Left lung (tissue), 10 donors: ENCODE data around the gene CHD2. TPM values are rescaled to one million over a fixed set of nuclear protein-coding genes. Genes with fewer than 3 reads are reported as not detected.

ENCODE experiments used
- ATAC-seq: fragments of 200-7000 bp; cut with Tn5 transposase; one replicate; pipeline ENCODE4 v1.9.1; 2020; ENCODE audit warnings: moderate library complexity
- DNase-seq, 4 donors: peaks; one replicate each; pipeline ENCODE4 v3.0.0-alpha.2; 2013 to 2020
- H3K27ac ChIP-seq, 2 donors: fragments of 200-600 bp; sonication (generic) in 1 of 2; one replicate each; pipeline versions ENCODE4 v1.5.0 to v1.8.0; 2020 to 2021
- H3K27me3 ChIP-seq, 2 donors: fragments of 200-600 bp; sonication (generic) in 1 of 2; one replicate each; pipeline versions ENCODE4 v1.5.0 to v1.8.0; 2020 to 2021
- H3K36me3 ChIP-seq, 2 donors: fragments of 200-600 bp; sonication (generic) in 1 of 2; one replicate each; pipeline versions ENCODE4 v1.5.0 to v1.8.0; 2020 to 2021
- H3K4me1 ChIP-seq, 2 donors: fragments of 200-600 bp; one replicate each; pipeline ENCODE4 v1.8.0; 2021
- H3K4me3 ChIP-seq, 2 donors: fragments of 200-600 bp; sonication (generic) in 1 of 2; one replicate each; pipeline versions ENCODE4 v1.5.0 to v1.8.0; 2020 to 2021; ENCODE audit warnings: mild to moderate bottlenecking in 1 of 2
- H3K9me3 ChIP-seq, 2 donors: fragments of 200-600 bp; sonication (generic) in 1 of 2; one replicate each; pipeline versions ENCODE4 v1.5.0 to v1.8.0; 2020 to 2021
- CTCF ChIP-seq, 2 donors: fragments of 200-600 bp; sonication (generic) in 1 of 2; IDR thresholded peaks; one replicate each; pipeline versions ENCODE4 v1.5.0 to v1.8.0; 2021; ENCODE audit warnings: antibody characterized with exemption in 2 of 2
- intact Hi-C, 2 donors: fragments of 100-400 bp; cut with DNase I; formaldehyde crosslinking; loops; one replicate each; pipeline versions ENCODE4 v1.11.2 to v1.14.2; 2022
- polyA plus RNA-seq, 6 donors: library from polyadenylated mRNA; unstranded; fragments of 120-200 nt; gene quantifications; one replicate each; pipeline ENCODE4 v1.2.1, GENCODE V29; 2013; ENCODE audit not compliant: insufficient read length in 6 of 6
- total RNA-seq, 2 donors: library from RNA; stranded (reverse); fragmentation: NEBNext Ultra II Directional; extraction: Animal tissue kit (Norgen Biotek cat#: 25700); gene quantifications; one replicate each; pipeline ENCODE4 v1.2.1, GENCODE V29; 2021
- donor health status: DM: no; HTN: yes; CAD: no.
- donor health status: DM: no; HTN: no; CAD: no.

The CHD2 gene
- total and polyA plus RNA-seq, 8 donors = 120 to 152 (median 130) TPM

GRCh38 chr15:92884436-92885223 is 15.5 kb upstream of the CHD2 start:
- Histone ChIP-seq H3K9me3 (no peaks in the 10 kb centered on the region), H3K27me3 (no peaks in the 10 kb centered on the region), H3K4me1 (peaks cover 23 to 62% of the 10 kb centered on the region in 2 donors), H3K36me3 (peaks cover 0 to 33% of the 10 kb centered on the region in 2 donors), H3K4me3 (peak overlapping the region; percentile 78 to 79), H3K27ac (peak overlapping the region; percentile 100)
- TF ChIP-seq CTCF (IDR thresholded peaks at IDR 0.05) = no peak
- ATAC-seq = no peak
- DNase-seq = no peak
- intact Hi-C loops = loop anchor here in 1 of 2 donors (5.0 kb wide), 1 partner anchor 72 kb away; no protein-coding TSS in a partner anchor

GRCh38 chr15:92885224-92886041 is 14.7 kb upstream of the CHD2 start:
- peak overlapping the region; percentile 78 to 79 for H3K4me3 ChIP-seq
- peaks cover 23 to 67% of the 10 kb centered on the region in 2 donors for H3K4me1 ChIP-seq
- H3K27ac ChIP-seq = peak overlapping the region; percentile 100
- TF ChIP-seq CTCF (IDR thresholded peaks at IDR 0.05) = no peak
- H3K27me3 ChIP-seq = no peaks in the 10 kb centered on the region
- intact Hi-C loops = loop anchor here in 1 of 2 donors (5.0 kb wide), 1 partner anchor 73 kb away; no protein-coding TSS in a partner anchor
- no peaks in the 10 kb centered on the region for H3K9me3 ChIP-seq
- DNase-seq = no peak
- H3K36me3 ChIP-seq = peaks cover 0 to 41% of the 10 kb centered on the region in 2 donors
- ATAC-seq = no peak

GRCh38 chr15:92886042-92886537 is 14.0 kb upstream of the CHD2 start:
- H3K9me3 ChIP-seq = no peaks in the 10 kb centered on the region
- H3K36me3 ChIP-seq = peaks cover 0 to 48% of the 10 kb centered on the region in 2 donors
- peaks cover 18 to 70% of the 10 kb centered on the region in 2 donors for H3K4me1 ChIP-seq
- peak overlapping the region; percentile 78 to 79 for H3K4me3 ChIP-seq
- no peak for DNase-seq
- intact Hi-C loops = loop anchor here in 1 of 2 donors (5.0 kb wide), 1 partner anchor 74 kb away; no protein-coding TSS in a partner anchor
- TF ChIP-seq CTCF (IDR thresholded peaks at IDR 0.05) = no peak
- peak overlapping the region; percentile 100 for H3K27ac ChIP-seq
- ATAC-seq = no peak
- no peaks in the 10 kb centered on the region for H3K27me3 ChIP-seq

GRCh38 chr15:92886815-92887214 is 13.3 kb upstream of the CHD2 start:
- no peak for ATAC-seq
- Histone ChIP-seq H3K27me3 (no peaks in the 10 kb centered on the region), H3K36me3 (peaks cover 0 to 55% of the 10 kb centered on the region in 2 donors), H3K4me1 (peaks cover 12 to 70% of the 10 kb centered on the region in 2 donors), H3K4me3 (peak overlapping the region; percentile 78 to 79), H3K9me3 (no peaks in the 10 kb centered on the region), H3K27ac (peak overlapping the region; percentile 100)
- no peak for DNase-seq
- intact Hi-C loops = loop anchor here in 1 of 2 donors (5.0 kb wide), 1 partner anchor 75 kb away; no protein-coding TSS in a partner anchor
- no peak for TF ChIP-seq CTCF (IDR thresholded peaks at IDR 0.05)
